GM12892 (cell line): ENCODE measurements around the gene GALM.

Experiments
- POLR2A ChIP-seq: IDR thresholded peaks from 2 replicates; pipeline ENCODE4 v1.6.1; 2011; ENCODE audit warnings: low read depth, low read length, control low read depth
- POLR2AphosphoS5 ChIP-seq: IDR thresholded peaks from 2 replicates; pipeline ENCODE4 v1.6.1; 2011; ENCODE audit warnings: low read depth, low read length, control low read depth
- TAF1 ChIP-seq: IDR thresholded peaks from 2 replicates; pipeline ENCODE4 v1.6.1; 2011; ENCODE audit warnings: low read depth, mild to moderate bottlenecking, control low read depth, low read length, borderline replicate concordance

- TF ChIP-seq POLR2A: no peak
- TF ChIP-seq POLR2AphosphoS5: no peak
- TF ChIP-seq TAF1: no peak
These were observed 26.9 kb downstream of the GALM start for GRCh38 chr2:38692636-38693318.
